Neutrophil (primary cell): ENCODE data around the gene ZNF593.

Experiments used
- H3K27ac ChIP-seq: fragments of 200-600 bp; sonication (generic); 2 replicates; pipeline ENCODE4 v1.5.1; 2016; ENCODE audit warnings: mild to moderate bottlenecking, moderate library complexity
- H3K27me3 ChIP-seq: fragments of 200-600 bp; sonication (generic); 2 replicates; pipeline ENCODE4 v1.6.0; 2016; ENCODE audit warnings: mild to moderate bottlenecking
- H3K36me3 ChIP-seq: fragments of 200-600 bp; sonication (generic); 2 replicates; pipeline ENCODE4 v1.5.1; 2017
- H3K4me1 ChIP-seq, 2 experiments: fragments of 200-600 bp in 1 of 2; sonication (generic) in 1 of 2; 1 replicate in 1 of 2; 2 replicates in 1 of 2; pipeline versions ENCODE4 v1.5.1 to v1.6.1; 2013 to 2016; ENCODE audit warnings: low read depth in 1 of 2, low read length in 1 of 2, mild to moderate bottlenecking in 1 of 2, moderate library complexity in 1 of 2; ENCODE audit not compliant: control insufficient read depth in 1 of 2, insufficient read depth in 1 of 2
- H3K4me3 ChIP-seq, 2 experiments: fragments of 200-600 bp in 1 of 2; sonication (generic) in 1 of 2; 1 replicate in 1 of 2; 2 replicates in 1 of 2; pipeline ENCODE4 v1.5.1; 2013 to 2016; ENCODE audit warnings: low read depth in 1 of 2, low read length in 1 of 2, mild to moderate bottlenecking in 1 of 2, moderate library complexity in 1 of 2
- H3K9me3 ChIP-seq: fragments of 200-600 bp; sonication (generic); 2 replicates; pipeline ENCODE4 v1.5.1; 2016
- CTCF ChIP-seq: fragments of 200-600 bp; sonication (generic); IDR thresholded peaks from 2 replicates; pipeline ENCODE4 v1.5.1; 2016; ENCODE audit warnings: antibody characterized with exemption

The ZNF593 gene

GRCh38 chr1:26159743-26160039 is 10.0 kb upstream of the ZNF593 start:
- no peaks in the 10 kb centered on the region for H3K36me3 ChIP-seq
- no peak overlapping the region for H3K27ac ChIP-seq
- H3K4me1 ChIP-seq = peaks cover 11 to 25% of the 10 kb centered on the region in 2 experiments
- H3K27me3 ChIP-seq = peaks cover 99% of the 10 kb centered on the region
- TF ChIP-seq CTCF = no peak
- no peak overlapping the region for H3K4me3 ChIP-seq
- no peaks in the 10 kb centered on the region for H3K9me3 ChIP-seq

- peaks cover 11 to 25% of the 10 kb centered on the region in 2 experiments for H3K4me1 ChIP-seq
Measured at GRCh38 chr1:26160527-26161414, 8.9 kb upstream of the ZNF593 start.

GRCh38 chr1:26161415-26162219 is 8.1 kb upstream of the ZNF593 start:
- peaks cover 11 to 25% of the 10 kb centered on the region in 2 experiments for H3K4me1 ChIP-seq
- no peaks in the 10 kb centered on the region for H3K36me3 ChIP-seq
- H3K27ac ChIP-seq = no peak overlapping the region
- TF ChIP-seq CTCF = no peak
- peak overlapping the region; percentile 33 to 56 for H3K4me3 ChIP-seq
- H3K27me3 ChIP-seq = peaks cover 99% of the 10 kb centered on the region
- H3K9me3 ChIP-seq = no peaks in the 10 kb centered on the region

More at GRCh38 chr1:26160527-26161414, 8.9 kb upstream of the ZNF593 start:
- no peak overlapping the region for H3K27ac ChIP-seq
- H3K27me3 ChIP-seq = peaks cover 99% of the 10 kb centered on the region
- no peak for TF ChIP-seq CTCF
- H3K36me3 ChIP-seq = no peaks in the 10 kb centered on the region
- no peaks in the 10 kb centered on the region for H3K9me3 ChIP-seq
- peak overlapping the region in 1 of 2 experiments; percentile 56 for H3K4me3 ChIP-seq

- H3K27ac ChIP-seq = no peak overlapping the region
- peaks cover 11 to 25% of the 10 kb centered on the region in 2 experiments for H3K4me1 ChIP-seq
- H3K9me3 ChIP-seq = no peaks in the 10 kb centered on the region
- peaks cover 96% of the 10 kb centered on the region for H3K27me3 ChIP-seq
- H3K36me3 ChIP-seq = no peaks in the 10 kb centered on the region
- peak overlapping the region; percentile 33 to 56 for H3K4me3 ChIP-seq
- TF ChIP-seq CTCF = no peak
Measured at GRCh38 chr1:26162220-26162709, 7.4 kb upstream of the ZNF593 start.

- no peak for TF ChIP-seq CTCF
- Histone ChIP-seq H3K27ac (no peak overlapping the region), H3K27me3 (peaks cover 82% of the 10 kb centered on the region), H3K4me1 (peaks cover 11 to 25% of the 10 kb centered on the region in 2 experiments), H3K4me3 (peak overlapping the region in 1 of 2 experiments; percentile 54), H3K36me3 (no peaks in the 10 kb centered on the region), H3K9me3 (no peaks in the 10 kb centered on the region)
Measured at GRCh38 chr1:26163684-26164035, 6.0 kb upstream of the ZNF593 start.
